GM19455 (cell line): ENCODE data around the gene RNU5D-1.
"Not testable (repeated sequence)": the region's sequence is repeated elsewhere in the genome, so short reads cannot be mapped to it uniquely, and the experiment has no call there.

ENCODE experiments used
- ATAC-seq: cut with Tn5 transposase; IDR thresholded peaks from one replicate; pipeline ENCODE4 v1.9.1; 2021; ENCODE audit not compliant: unreplicated experiment

The RNU5D-1 gene

GRCh38 chr1:44730741-44731512 is at the start of gene RNU5D-1:
Gene RNU5D-1, minus strand, starts transcription at chr1:44731170.
- peak; percentile 57 for ATAC-seq

GRCh38 chr1:44780583-44781121 is 49.7 kb upstream of the RNU5D-1 start:
- ATAC-seq, result no peak

- ATAC-seq, result no peak
Measured at GRCh38 chr1:44778705-44779576, 48.0 kb upstream of the RNU5D-1 start.

- ATAC-seq, result no peak
Measured at GRCh38 chr1:44777969-44778635, 47.1 kb upstream of the RNU5D-1 start.

GRCh38 chr1:44777547-44777946 is 46.6 kb upstream of the RNU5D-1 start:
- no peak for ATAC-seq

GRCh38 chr1:44776730-44777068 is 45.7 kb upstream of the RNU5D-1 start:
- no peak for ATAC-seq

GRCh38 chr1:44775930-44776729 is 45.2 kb upstream of the RNU5D-1 start:
- ATAC-seq, result peak; percentile 19

- ATAC-seq, result peak; percentile 82
Measured at GRCh38 chr1:44775078-44775929, 44.3 kb upstream of the RNU5D-1 start, which contains the start of gene RPS8. Gene RPS8, plus strand, starts transcription at chr1:44775540. Its CDS starts 57 bp downstream, at chr1:44775597.

GRCh38 chr1:44766421-44766820 is 35.5 kb upstream of the RNU5D-1 start:
- not testable (repeated sequence) for ATAC-seq

- no peak for ATAC-seq
Measured at GRCh38 chr1:44760876-44761275, 29.9 kb upstream of the RNU5D-1 start.

GRCh38 chr1:44759077-44759476 is 28.1 kb upstream of the RNU5D-1 start:
- ATAC-seq, result no peak

- ATAC-seq, result no peak
Measured at GRCh38 chr1:44757420-44757819, 26.4 kb upstream of the RNU5D-1 start.

GRCh38 chr1:44747878-44748277 is 16.9 kb upstream of the RNU5D-1 start:
- ATAC-seq, result no peak

- ATAC-seq, result no peak
Measured at GRCh38 chr1:44743211-44743610, 12.2 kb upstream of the RNU5D-1 start.

GRCh38 chr1:44740179-44740617 is 9.2 kb upstream of the RNU5D-1 start:
- no peak for ATAC-seq

- ATAC-seq, result peak; percentile 96
Measured at GRCh38 chr1:44739307-44740178, 8.6 kb upstream of the RNU5D-1 start, which contains the start of gene KIF2C. Gene KIF2C, plus strand, starts transcription at chr1:44739837. Its CDS starts 96 bp downstream, at chr1:44739933.

- ATAC-seq, result not testable (repeated sequence)
Measured at GRCh38 chr1:44738953-44739306, 8.0 kb upstream of the RNU5D-1 start.

GRCh38 chr1:44735992-44736391 is 5.0 kb upstream of the RNU5D-1 start:
- ATAC-seq, result no peak
